Stomach (tissue), 9 donors: ENCODE data around the gene ARF1. TPM values are rescaled to one million over a fixed set of nuclear protein-coding genes. Genes with fewer than 3 reads are reported as not detected.
A peak's percentile ranks its signal among the peaks of the same experiment; 100 is the strongest.

Experiments used
- DNase-seq, 2 donors: peaks; one replicate each; pipeline versions ENCODE4 v3.0.0 to v3.0.0-alpha.2; 2013 to 2019
- H3K27ac ChIP-seq, 5 donors: fragments of 200-600 bp in 4 of 5; sonication (generic) in 4 of 5; one replicate each; pipeline ENCODE4 v1.5.1; 2013 to 2019; ENCODE audit warnings: mild to moderate bottlenecking in 1 of 5, moderate library complexity in 1 of 5
- H3K27me3 ChIP-seq, 3 donors: fragments of 200-600 bp; sonication (generic); one replicate each; pipeline ENCODE4 v1.5.1; 2017 to 2019; ENCODE audit warnings: mixed run types in 1 of 3
- H3K36me3 ChIP-seq, 4 donors: fragments of 200-600 bp; sonication (generic); 1 replicate in 3 of 4; 2 replicates in 1 of 4; pipeline ENCODE4 v1.5.1; 2016 to 2019
- H3K4me1 ChIP-seq, 4 donors: fragments of 200-600 bp; sonication (generic); one replicate each; pipeline ENCODE4 v1.5.1; 2016 to 2019
- H3K4me3 ChIP-seq, 4 donors: fragments of 200-600 bp; sonication (generic) in 3 of 4; one replicate each; pipeline ENCODE4 v1.5.1; 2016 to 2019; ENCODE audit warnings: mild to moderate bottlenecking in 1 of 4
- H3K9me3 ChIP-seq, 4 donors: fragments of 200-600 bp; sonication (generic); one replicate each; pipeline ENCODE4 v1.5.1; 2016 to 2019
- EP300 ChIP-seq: sonication (generic); formaldehyde crosslinking; IDR thresholded peaks from one replicate; pipeline ENCODE4 v1.6.1; 2017; ENCODE audit warnings: antibody characterized with exemption
- POLR2A ChIP-seq, 4 donors: fragments of 450-650 bp; IDR thresholded peaks; one replicate each; pipeline ENCODE4 v1.6.1; 2016; ENCODE audit warnings: antibody characterized with exemption in 4 of 4, control low read depth in 2 of 4, mild to moderate bottlenecking in 1 of 4, moderate library complexity in 1 of 4
- POLR2AphosphoS5 ChIP-seq, 3 donors: sonication (generic); formaldehyde crosslinking; IDR thresholded peaks; one replicate each; pipeline ENCODE4 v1.6.1; 2016; ENCODE audit warnings: antibody characterized with exemption in 3 of 3
- WGBS, 5 donors: extraction: QIAGEN DNeasy Blood & Tissue Kit in 3 of 5; methylation state at CpG; one replicate each; pipeline versions ENCODE4 v1.1.5 to v1.1.7; 2013 to 2018; 5-methylcytosine and 5-hydroxymethylcytosine counted together
- intact Hi-C: fragments of 100-400 bp; cut with DNase I; formaldehyde crosslinking; loops from one replicate; pipeline ENCODE4 v1.15.1; 2023; ENCODE audit warnings: low total_unique reads
- polyA plus RNA-seq, 3 donors: library from polyadenylated mRNA; stranded (reverse); fragments of 200-250 nt; gene quantifications; one replicate each; pipeline ENCODE4 v1.2.3, GENCODE V29; 2013
- total RNA-seq, 5 donors: library from RNA; depleted of rRNA; stranded (reverse); fragments of >200 nt; gene quantifications; one replicate each; pipeline versions ENCODE4 v1.1.0 to v1.2.3, GENCODE V29; 2014 to 2016
- TF ChIP-seq, protein P1 (sequence below), 7 experiments: fragments of 450-650 bp in 4 of 7; fragments of 200-600 bp in 3 of 7; sonication (generic) in 3 of 7; IDR thresholded peaks; one replicate each; pipeline ENCODE4 v1.5.1; 2016 to 2019; ENCODE audit warnings: antibody characterized with exemption in 7 of 7, control low read depth in 2 of 7, mild to moderate bottlenecking in 1 of 7
- donor health status: healthy with polysubstance abuse.
- donor health status: Bipolar disorder and iron deficiency.
- donor health status: healthy.

Gene ARF1
- total and polyA plus RNA-seq, 8 donors, result 111 to 310 (median 200) TPM

DNA sequence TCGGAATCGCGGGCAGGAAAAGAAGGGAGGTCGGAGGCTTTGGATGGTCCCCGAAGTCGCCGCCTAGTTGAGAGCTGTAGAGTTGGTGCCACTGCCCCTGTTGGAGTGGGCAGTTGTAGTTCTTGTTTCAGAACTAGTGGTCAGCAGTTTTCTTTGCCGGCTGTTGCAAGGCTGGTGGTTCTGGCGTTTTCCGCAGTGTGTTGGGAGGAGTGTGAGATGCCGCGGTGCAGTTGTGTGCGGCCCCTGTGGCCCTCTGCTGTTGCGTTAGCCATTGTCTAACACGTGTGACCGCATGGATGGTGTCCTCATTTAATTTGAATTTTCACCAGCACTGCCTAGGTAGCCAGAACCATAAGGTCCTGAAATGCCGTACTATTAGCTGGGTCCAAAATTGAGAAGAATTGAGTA, 1.4 kb downstream of the ARF1 start:
- Histone ChIP-seq H3K9me3 (no peaks in the 10 kb centered on the region), H3K27ac (peak overlapping the region; percentile 98 to 100 (median 100)), H3K4me1 (peaks cover 56 to 69% (median 66%) of the 10 kb centered on the region in 4 donors), H3K4me3 (peak overlapping the region; percentile 64 to 99 (median 95)), H3K36me3 (peaks cover 0 to 8% (median 6%) of the 10 kb centered on the region in 4 donors), H3K27me3 (no peaks in the 10 kb centered on the region)
- DNase-seq, result peak in 1 of 2 donors; percentile 53
- WGBS, 5 donors, result 1 to 4% (median 3%) methylated on average over 7 to 17 of the region's 17 CpGs
- intact Hi-C loops, result no loop called here
- TF ChIP-seq POLR2A (IDR thresholded peaks at IDR 0.05) (no peak), POLR2AphosphoS5 (IDR thresholded peaks at IDR 0.05) (no peak), EP300 (no peak)
- TF ChIP-seq, protein P1, sequence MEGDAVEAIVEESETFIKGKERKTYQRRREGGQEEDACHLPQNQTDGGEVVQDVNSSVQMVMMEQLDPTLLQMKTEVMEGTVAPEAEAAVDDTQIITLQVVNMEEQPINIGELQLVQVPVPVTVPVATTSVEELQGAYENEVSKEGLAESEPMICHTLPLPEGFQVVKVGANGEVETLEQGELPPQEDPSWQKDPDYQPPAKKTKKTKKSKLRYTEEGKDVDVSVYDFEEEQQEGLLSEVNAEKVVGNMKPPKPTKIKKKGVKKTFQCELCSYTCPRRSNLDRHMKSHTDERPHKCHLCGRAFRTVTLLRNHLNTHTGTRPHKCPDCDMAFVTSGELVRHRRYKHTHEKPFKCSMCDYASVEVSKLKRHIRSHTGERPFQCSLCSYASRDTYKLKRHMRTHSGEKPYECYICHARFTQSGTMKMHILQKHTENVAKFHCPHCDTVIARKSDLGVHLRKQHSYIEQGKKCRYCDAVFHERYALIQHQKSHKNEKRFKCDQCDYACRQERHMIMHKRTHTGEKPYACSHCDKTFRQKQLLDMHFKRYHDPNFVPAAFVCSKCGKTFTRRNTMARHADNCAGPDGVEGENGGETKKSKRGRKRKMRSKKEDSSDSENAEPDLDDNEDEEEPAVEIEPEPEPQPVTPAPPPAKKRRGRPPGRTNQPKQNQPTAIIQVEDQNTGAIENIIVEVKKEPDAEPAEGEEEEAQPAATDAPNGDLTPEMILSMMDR (IDR thresholded peaks at IDR 0.05), result no peak

DNA sequence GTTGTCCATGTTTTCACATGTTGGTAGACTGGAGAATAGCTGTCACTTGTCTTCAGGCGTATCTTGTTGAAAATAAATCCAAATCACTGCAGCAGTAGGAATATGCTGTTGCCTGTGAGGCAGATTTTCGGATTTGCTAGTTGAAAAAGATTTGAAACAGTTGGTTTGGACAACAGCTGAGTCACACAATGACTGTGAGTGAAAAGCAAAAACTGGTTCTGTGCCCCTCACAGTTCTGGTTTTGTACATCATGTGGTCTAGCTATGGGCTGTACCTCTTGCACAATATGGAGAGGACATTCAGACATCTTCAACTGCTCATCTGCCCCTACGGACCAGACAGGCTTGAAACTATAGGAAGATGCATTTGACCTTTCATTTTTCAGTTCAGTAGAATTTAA, 1.8 kb downstream of the ARF1 start:
- Histone ChIP-seq H3K4me1 (peaks cover 60 to 74% (median 70%) of the 10 kb centered on the region in 4 donors), H3K4me3 (peak overlapping the region; percentile 64 to 99 (median 95))
- no peak for TF ChIP-seq POLR2A (IDR thresholded peaks at IDR 0.05)
- TF ChIP-seq POLR2AphosphoS5 (IDR thresholded peaks at IDR 0.05), result peak in 2 of 3 donors; percentile 25 to 69

DNA sequence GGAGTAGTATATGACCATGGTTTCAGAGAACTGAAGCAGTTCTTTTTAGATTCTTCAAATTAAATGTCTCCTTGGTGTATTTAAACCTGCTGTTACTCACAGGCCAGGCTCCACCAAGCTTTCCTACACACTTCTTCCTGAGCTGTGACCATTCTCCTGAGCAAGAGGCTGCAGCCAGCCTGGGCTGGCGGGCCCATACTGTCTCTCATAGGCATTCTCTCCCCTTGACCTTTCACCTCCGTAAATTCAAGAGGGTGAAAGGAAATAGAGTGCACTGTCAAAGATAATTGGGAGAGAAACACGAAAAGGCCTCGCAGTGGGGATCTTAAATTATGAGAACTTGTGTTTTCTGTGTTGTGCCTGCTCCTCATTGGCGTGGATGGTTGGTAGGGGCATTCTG, 2.3 kb downstream of the ARF1 start:
- H3K4me3 ChIP-seq, result peak overlapping the region; percentile 64 to 99 (median 95)
- TF ChIP-seq EP300, result no peak
- TF ChIP-seq POLR2AphosphoS5 (IDR thresholded peaks at IDR 0.05), result no peak
- TF ChIP-seq, protein P1 (IDR thresholded peaks at IDR 0.05), result no peak
- TF ChIP-seq POLR2A (IDR thresholded peaks at IDR 0.05), result no peak
- no peaks in the 10 kb centered on the region for H3K9me3 ChIP-seq
- H3K4me1 ChIP-seq, result peaks cover 65 to 78% (median 75%) of the 10 kb centered on the region in 4 donors
- no peaks in the 10 kb centered on the region for H3K27me3 ChIP-seq
- DNase-seq, result no peak
- WGBS, 5 donors, result 34 to 53% (median 39%) methylated on average over 5 of the region's 5 CpGs
- peaks cover 0 to 11% (median 9%) of the 10 kb centered on the region in 4 donors for H3K36me3 ChIP-seq
- peak overlapping the region; percentile 26 to 100 (median 99) for H3K27ac ChIP-seq
- intact Hi-C loops, result no loop called here

More for the DNA sequence above, 1.8 kb downstream of the ARF1 start:
- Histone ChIP-seq H3K27me3 (no peaks in the 10 kb centered on the region), H3K9me3 (no peaks in the 10 kb centered on the region), H3K36me3 (peaks cover 0 to 10% (median 9%) of the 10 kb centered on the region in 4 donors), H3K27ac (peak overlapping the region in 4 of 5 donors; percentile 98 to 100 (median 100))
- DNase-seq, result no peak
- intact Hi-C loops, result no loop called here
- WGBS, 5 donors, result 2 to 6% (median 5%) methylated on average over 3 of the region's 3 CpGs

DNA sequence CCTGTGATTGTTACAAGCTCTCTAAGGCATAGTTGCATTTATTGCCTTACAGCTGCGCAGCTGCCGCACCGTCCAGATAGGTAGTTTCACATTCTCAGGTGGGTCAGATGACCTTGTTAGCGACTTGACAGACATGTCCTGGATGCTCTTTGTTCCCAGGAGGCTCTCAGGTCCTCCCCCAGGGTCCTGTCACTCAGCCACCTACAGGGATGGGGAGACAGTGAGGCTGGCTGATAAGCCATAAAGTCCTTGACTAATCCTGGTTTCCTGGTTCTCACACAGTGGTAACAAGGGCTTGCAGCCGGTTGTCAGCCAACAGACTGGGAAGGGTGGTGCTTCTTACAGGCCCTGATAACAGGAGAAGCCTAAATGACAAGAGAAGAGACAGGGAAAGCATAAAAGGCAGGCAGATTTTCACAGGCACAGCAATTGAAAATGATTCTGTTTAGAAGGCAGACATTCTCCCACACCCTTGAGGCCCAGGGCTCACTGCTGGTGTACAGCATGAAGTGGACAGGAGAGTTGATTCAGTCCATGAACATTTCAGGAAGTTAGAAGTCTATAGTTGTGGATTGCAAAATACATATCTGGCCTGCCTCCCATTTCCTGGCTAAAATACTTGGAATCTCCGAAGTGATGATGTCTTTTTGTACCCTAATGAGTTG, 2.9 kb downstream of the ARF1 start:
- Histone ChIP-seq H3K27ac (peak overlapping the region; percentile 37 to 100 (median 99)), H3K27me3 (no peaks in the 10 kb centered on the region), H3K36me3 (peaks cover 0 to 17% (median 9%) of the 10 kb centered on the region in 4 donors), H3K9me3 (no peaks in the 10 kb centered on the region), H3K4me1 (peaks cover 71 to 84% (median 80%) of the 10 kb centered on the region in 4 donors), H3K4me3 (peak overlapping the region; percentile 64 to 99 (median 95))
- no peak for DNase-seq
- 23 to 30% (median 26%) methylated on average over 6 of the region's 6 CpGs for WGBS, 5 donors
- intact Hi-C loops, result no loop called here
- TF ChIP-seq, protein P1 (IDR thresholded peaks at IDR 0.05), result no peak
- TF ChIP-seq POLR2AphosphoS5 (IDR thresholded peaks at IDR 0.05), result peak in 1 of 3 donors; percentile 6
